A549 (cell line): Measurements from ENCODE around the gene PRSS36.

Experiments
- BHLHE40 ChIP-seq: IDR thresholded peaks from 2 replicates; pipeline ENCODE4 v1.6.1; 2012; ENCODE audit warnings: low read depth, low read length, inconsistent platforms
- CHD2 ChIP-seq: fragments of 150-350 bp; IDR thresholded peaks from 2 replicates; pipeline ENCODE4 v1.6.1; 2014; ENCODE audit warnings: low read length; ENCODE audit not compliant: partially characterized antibody
- CHD4 ChIP-seq: fragments of 200-600 bp; sonication (generic); IDR thresholded peaks from 2 replicates; pipeline ENCODE4 v1.6.1; 2016; ENCODE audit warnings: antibody characterized with exemption, mild to moderate bottlenecking, borderline replicate concordance
- JUN ChIP-seq, 2 experiments: fragments of >200 bp; sonication (Bioruptor Twin); formaldehyde crosslinking; IDR thresholded peaks; 2 replicates in 1 of 2; 3 replicates in 1 of 2; pipeline ENCODE4 v1.6.1; 2016 to 2017
- MAFK ChIP-seq: fragments of 450-650 bp; IDR thresholded peaks from 2 replicates; pipeline ENCODE4 v1.6.1; 2014; ENCODE audit not compliant: partially characterized antibody
- POLR2A ChIP-seq: IDR thresholded peaks from 2 replicates; pipeline ENCODE4 v1.6.1; 2012; ENCODE audit warnings: mild to moderate bottlenecking, low read length
- RFX5 ChIP-seq: fragments of 450-650 bp; IDR thresholded peaks from 2 replicates; pipeline ENCODE4 v1.7.1; 2014; ENCODE audit warnings: antibody characterized with exemption, mild to moderate bottlenecking, moderate library complexity
- SMC3 ChIP-seq: fragments of >200 bp; sonication (Bioruptor Twin); formaldehyde crosslinking; IDR thresholded peaks from 3 replicates; pipeline ENCODE4 v1.6.1; 2018; ENCODE audit warnings: inconsistent platforms
- TF ChIP-seq, protein P1 (sequence below): fragments of >200 bp; sonication (Bioruptor Twin); formaldehyde crosslinking; IDR thresholded peaks from 3 replicates; pipeline ENCODE4 v1.5.1; 2016
- TF ChIP-seq, protein P2 (sequence below): IDR thresholded peaks from 2 replicates; pipeline ENCODE4 v1.6.1; 2012; ENCODE audit warnings: low read depth, borderline replicate concordance

DNA sequence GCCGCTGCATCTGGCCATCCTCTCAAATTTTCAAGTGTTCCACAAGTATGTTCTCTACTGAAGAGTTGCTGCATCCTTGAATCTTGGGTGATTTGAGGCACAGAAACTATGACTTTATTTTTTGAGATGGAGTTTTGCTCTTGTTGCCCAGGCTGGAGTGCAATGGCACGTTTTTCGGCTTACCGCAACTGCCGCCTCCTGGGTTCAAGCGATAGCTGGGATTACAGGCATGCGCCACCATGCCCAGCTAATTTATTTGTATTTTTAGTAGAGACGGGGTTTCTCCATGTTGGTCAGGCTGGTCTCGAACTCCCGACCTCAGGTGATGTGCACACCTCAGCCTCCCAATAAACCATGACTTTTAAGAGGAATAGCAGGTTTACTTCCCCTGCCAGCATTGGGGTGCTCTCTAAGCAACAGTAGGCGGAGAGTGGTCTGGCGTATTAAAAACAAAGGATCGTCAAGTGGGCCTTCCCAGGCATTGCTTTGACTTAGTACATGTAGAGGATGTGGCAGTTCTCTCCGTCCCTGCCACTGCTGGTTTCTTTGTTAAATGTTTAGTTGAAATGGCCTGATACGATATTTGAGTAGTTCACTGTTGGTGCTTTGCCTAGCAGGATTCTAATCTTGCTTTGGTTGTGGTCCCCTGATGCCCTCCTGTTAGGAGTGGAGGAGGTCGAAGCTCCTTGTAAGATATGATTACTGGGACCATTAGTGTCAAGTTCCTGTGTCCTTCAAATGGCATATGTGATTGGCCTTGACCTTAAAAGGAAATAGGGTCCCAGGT is 43.2 kb upstream of the PRSS36 start:
- TF ChIP-seq, protein P1, sequence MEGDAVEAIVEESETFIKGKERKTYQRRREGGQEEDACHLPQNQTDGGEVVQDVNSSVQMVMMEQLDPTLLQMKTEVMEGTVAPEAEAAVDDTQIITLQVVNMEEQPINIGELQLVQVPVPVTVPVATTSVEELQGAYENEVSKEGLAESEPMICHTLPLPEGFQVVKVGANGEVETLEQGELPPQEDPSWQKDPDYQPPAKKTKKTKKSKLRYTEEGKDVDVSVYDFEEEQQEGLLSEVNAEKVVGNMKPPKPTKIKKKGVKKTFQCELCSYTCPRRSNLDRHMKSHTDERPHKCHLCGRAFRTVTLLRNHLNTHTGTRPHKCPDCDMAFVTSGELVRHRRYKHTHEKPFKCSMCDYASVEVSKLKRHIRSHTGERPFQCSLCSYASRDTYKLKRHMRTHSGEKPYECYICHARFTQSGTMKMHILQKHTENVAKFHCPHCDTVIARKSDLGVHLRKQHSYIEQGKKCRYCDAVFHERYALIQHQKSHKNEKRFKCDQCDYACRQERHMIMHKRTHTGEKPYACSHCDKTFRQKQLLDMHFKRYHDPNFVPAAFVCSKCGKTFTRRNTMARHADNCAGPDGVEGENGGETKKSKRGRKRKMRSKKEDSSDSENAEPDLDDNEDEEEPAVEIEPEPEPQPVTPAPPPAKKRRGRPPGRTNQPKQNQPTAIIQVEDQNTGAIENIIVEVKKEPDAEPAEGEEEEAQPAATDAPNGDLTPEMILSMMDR, result no peak
- TF ChIP-seq SMC3 (no peak), MAFK (no peak), JUN (IDR thresholded peaks at IDR 0.05) (no peak), BHLHE40 (no peak), CHD2 (no peak), CHD4 (no peak), POLR2A (no peak), RFX5 (no peak)
- TF ChIP-seq, protein P2, sequence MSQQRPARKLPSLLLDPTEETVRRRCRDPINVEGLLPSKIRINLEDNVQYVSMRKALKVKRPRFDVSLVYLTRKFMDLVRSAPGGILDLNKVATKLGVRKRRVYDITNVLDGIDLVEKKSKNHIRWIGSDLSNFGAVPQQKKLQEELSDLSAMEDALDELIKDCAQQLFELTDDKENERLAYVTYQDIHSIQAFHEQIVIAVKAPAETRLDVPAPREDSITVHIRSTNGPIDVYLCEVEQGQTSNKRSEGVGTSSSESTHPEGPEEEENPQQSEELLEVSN, result no peak
